Mammary epithelial cell (primary cell): Measurements from ENCODE around the gene DNHD1.

Source experiments
- EZH2 ChIP-seq: IDR thresholded peaks from 2 replicates; pipeline ENCODE4 v1.6.1; 2012; ENCODE audit warnings: low read length, inconsistent platforms, borderline replicate concordance
- TF ChIP-seq, protein P1 (sequence below), 2 donors: IDR thresholded peaks in 1 of 2; conservative IDR thresholded peaks in 1 of 2; 2 replicates each; pipeline ENCODE4 v1.5.1; 2011 to 2012; ENCODE audit warnings: inconsistent platforms in 2 of 2, low read length in 2 of 2, mild to moderate bottlenecking in 2 of 2, control low read depth in 1 of 2, low read depth in 1 of 2; ENCODE audit not compliant: insufficient read depth in 1 of 2; ENCODE audit errors: extremely low read depth in 1 of 2

DNA sequence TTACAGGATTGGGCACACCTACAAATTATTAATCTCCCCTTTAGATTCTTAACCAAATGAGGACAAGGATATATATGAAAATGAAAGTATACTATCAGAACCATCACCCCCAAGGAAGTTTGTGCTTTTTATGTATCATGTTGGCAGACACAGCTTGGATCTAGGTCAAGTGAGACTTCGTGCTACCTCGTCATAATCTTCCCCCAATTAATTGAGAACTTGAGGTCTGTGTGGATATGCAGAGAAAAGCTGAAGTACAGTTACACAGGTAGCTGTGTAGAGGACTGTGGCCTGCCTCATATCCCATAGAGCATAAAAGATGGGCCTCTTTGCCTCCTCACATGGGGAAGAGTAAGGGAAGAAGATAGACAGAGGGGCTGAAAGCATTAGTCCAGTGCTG lies 45.6 kb downstream of the DNHD1 start:
- TF ChIP-seq EZH2: no peak
- TF ChIP-seq, protein P1, sequence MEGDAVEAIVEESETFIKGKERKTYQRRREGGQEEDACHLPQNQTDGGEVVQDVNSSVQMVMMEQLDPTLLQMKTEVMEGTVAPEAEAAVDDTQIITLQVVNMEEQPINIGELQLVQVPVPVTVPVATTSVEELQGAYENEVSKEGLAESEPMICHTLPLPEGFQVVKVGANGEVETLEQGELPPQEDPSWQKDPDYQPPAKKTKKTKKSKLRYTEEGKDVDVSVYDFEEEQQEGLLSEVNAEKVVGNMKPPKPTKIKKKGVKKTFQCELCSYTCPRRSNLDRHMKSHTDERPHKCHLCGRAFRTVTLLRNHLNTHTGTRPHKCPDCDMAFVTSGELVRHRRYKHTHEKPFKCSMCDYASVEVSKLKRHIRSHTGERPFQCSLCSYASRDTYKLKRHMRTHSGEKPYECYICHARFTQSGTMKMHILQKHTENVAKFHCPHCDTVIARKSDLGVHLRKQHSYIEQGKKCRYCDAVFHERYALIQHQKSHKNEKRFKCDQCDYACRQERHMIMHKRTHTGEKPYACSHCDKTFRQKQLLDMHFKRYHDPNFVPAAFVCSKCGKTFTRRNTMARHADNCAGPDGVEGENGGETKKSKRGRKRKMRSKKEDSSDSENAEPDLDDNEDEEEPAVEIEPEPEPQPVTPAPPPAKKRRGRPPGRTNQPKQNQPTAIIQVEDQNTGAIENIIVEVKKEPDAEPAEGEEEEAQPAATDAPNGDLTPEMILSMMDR (conservative IDR thresholded peaks at IDR 0.05 in 1 of 2, IDR thresholded peaks at IDR 0.05 in 1 of 2; ENCODE audit: extremely low read depth in 1 of 2, insufficient read depth in 1 of 2, low read depth in 1 of 2, low read length in 2 of 2): no peak
